Activated naive CD8-positive, alpha-beta T cell (primary cell): ENCODE data around the gene NHEJ1.

ENCODE experiments used
- H3K27ac Mint-ChIP-seq: one replicate; pipeline ENCODE4 v1.8.0; 2021; ENCODE audit warnings: mixed read lengths
- H3K27me3 Mint-ChIP-seq: one replicate; pipeline ENCODE4 v1.8.0; 2021; ENCODE audit warnings: mixed read lengths
- H3K36me3 Mint-ChIP-seq: one replicate; pipeline ENCODE4 v1.8.0; 2021; ENCODE audit warnings: mixed read lengths
- H3K4me1 Mint-ChIP-seq: one replicate; pipeline ENCODE4 v1.8.0; 2021; ENCODE audit warnings: low read depth, mixed read lengths
- H3K4me3 Mint-ChIP-seq: one replicate; pipeline ENCODE4 v1.8.0; 2021; ENCODE audit warnings: mild to moderate bottlenecking, mixed read lengths
- H3K9me3 Mint-ChIP-seq: one replicate; pipeline ENCODE4 v1.8.0; 2021; ENCODE audit warnings: low read depth, mixed read lengths

The NHEJ1 gene

DNA sequence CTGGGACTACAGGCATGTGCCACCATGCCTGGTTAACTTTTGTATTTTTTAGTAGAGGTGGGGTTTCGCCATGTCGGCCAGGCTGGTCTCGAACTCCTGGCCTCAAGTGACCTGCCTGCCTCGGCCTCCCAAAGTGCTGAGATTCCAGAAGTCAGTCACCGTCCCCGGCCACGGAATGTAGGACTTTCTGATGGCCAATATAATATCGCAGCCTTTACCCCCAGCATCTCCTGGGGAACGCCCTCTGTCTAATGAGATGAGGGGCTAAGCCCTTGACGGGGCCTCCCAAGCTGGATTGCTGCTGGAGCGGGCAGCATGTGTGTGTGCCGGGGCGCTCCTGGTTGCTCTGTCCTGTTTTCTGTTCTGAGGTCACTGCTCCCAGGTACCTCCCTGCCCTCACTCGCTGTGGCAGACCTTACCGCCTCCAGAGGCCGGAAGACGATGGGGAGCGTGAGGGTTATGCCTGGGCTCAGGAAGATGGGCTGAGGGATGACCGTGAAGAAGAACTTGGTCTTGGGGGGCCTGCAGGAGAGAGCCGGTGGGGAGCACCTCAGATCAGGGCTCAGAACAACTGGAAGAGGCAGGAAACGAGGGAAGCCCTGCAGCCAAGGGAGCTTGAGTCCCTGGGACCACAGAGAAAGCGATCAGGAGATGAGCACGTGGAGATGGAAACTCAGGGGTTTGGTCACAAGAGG, 128.4 kb downstream of the NHEJ1 start:
- H3K9me3 Mint-ChIP-seq = no peaks in the 10 kb centered on the region
- no peaks in the 10 kb centered on the region for H3K4me1 Mint-ChIP-seq
- H3K27me3 Mint-ChIP-seq = peaks cover 13% of the 10 kb centered on the region
- H3K4me3 Mint-ChIP-seq = no peak overlapping the region
- H3K36me3 Mint-ChIP-seq = no peaks in the 10 kb centered on the region
- H3K27ac Mint-ChIP-seq = no peak overlapping the region

- H3K9me3 Mint-ChIP-seq = no peaks in the 10 kb centered on the region
- no peak overlapping the region for H3K27ac Mint-ChIP-seq
- H3K36me3 Mint-ChIP-seq = no peaks in the 10 kb centered on the region
- peaks cover 10% of the 10 kb centered on the region for H3K27me3 Mint-ChIP-seq
- H3K4me3 Mint-ChIP-seq = no peak overlapping the region
- no peaks in the 10 kb centered on the region for H3K4me1 Mint-ChIP-seq
Observed at GRCh38 chr2:219031005-219031738, 129.4 kb downstream of the NHEJ1 start.

- Mint-ChIP-seq H3K4me1 (no peaks in the 10 kb centered on the region), H3K27me3 (peaks cover 10% of the 10 kb centered on the region), H3K4me3 (no peak overlapping the region), H3K27ac (no peak overlapping the region), H3K36me3 (no peaks in the 10 kb centered on the region), H3K9me3 (no peaks in the 10 kb centered on the region)
Observed at GRCh38 chr2:219030177-219030940, 130.3 kb downstream of the NHEJ1 start.

DNA sequence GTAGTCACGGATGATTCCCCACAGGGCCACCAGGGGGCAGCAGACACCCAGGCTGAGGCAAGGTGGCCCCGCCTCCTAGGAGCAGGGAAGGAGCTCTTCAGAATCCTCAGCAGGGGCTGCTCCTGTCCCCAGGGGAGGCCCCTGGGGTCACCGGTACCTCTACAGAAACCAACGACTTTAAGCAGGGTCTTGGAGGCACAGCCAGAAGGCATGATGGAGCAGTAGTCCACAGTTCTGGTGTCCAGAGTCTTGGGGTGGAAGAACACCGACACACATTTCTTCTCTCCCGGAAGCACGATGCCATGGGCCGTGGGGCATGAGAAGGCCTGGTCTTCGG, 130.8 kb downstream of the NHEJ1 start:
- H3K9me3 Mint-ChIP-seq = no peaks in the 10 kb centered on the region
- H3K27me3 Mint-ChIP-seq = peaks cover 10% of the 10 kb centered on the region
- H3K27ac Mint-ChIP-seq = no peak overlapping the region
- no peak overlapping the region for H3K4me3 Mint-ChIP-seq
- H3K36me3 Mint-ChIP-seq = no peaks in the 10 kb centered on the region
- H3K4me1 Mint-ChIP-seq = no peaks in the 10 kb centered on the region

- H3K27ac Mint-ChIP-seq = no peak overlapping the region
- peaks cover 7% of the 10 kb centered on the region for H3K27me3 Mint-ChIP-seq
- H3K4me3 Mint-ChIP-seq = no peak overlapping the region
- no peaks in the 10 kb centered on the region for H3K36me3 Mint-ChIP-seq
- no peaks in the 10 kb centered on the region for H3K4me1 Mint-ChIP-seq
- H3K9me3 Mint-ChIP-seq = no peaks in the 10 kb centered on the region
Observed at GRCh38 chr2:219028996-219029828, 131.4 kb downstream of the NHEJ1 start.

DNA sequence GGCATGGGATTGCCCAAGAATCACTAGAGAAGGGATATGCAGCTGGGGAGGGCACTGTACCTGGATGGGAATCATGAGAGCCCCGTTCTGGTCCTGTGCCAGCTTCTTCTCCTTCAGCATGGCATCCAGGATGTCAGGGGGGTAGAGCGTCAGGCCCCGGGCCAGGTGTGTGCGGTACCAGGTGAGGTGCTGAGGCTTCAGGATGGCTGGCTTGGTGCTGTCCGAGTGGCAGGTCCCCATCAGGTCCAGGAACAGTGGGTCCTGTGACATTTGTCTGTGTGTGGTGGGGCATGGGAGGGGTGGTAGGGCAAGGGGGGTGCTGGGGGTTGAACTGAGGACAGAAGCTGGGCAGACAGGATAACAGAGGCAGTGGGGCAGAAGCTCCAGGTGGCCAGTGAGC, 132.5 kb downstream of the NHEJ1 start:
- Mint-ChIP-seq H3K27me3 (peaks cover 6% of the 10 kb centered on the region), H3K9me3 (no peaks in the 10 kb centered on the region), H3K27ac (no peak overlapping the region), H3K4me3 (no peak overlapping the region), H3K36me3 (no peaks in the 10 kb centered on the region), H3K4me1 (no peaks in the 10 kb centered on the region)

- no peak overlapping the region for H3K27ac Mint-ChIP-seq
- H3K9me3 Mint-ChIP-seq = no peaks in the 10 kb centered on the region
- H3K36me3 Mint-ChIP-seq = no peaks in the 10 kb centered on the region
- H3K27me3 Mint-ChIP-seq = peaks cover 4% of the 10 kb centered on the region
- no peaks in the 10 kb centered on the region for H3K4me1 Mint-ChIP-seq
- H3K4me3 Mint-ChIP-seq = no peak overlapping the region
Observed at GRCh38 chr2:219027511-219028055, 133.0 kb downstream of the NHEJ1 start.

GRCh38 chr2:219026946-219027345, 133.7 kb downstream of the NHEJ1 start:
- no peaks in the 10 kb centered on the region for H3K4me1 Mint-ChIP-seq
- H3K27me3 Mint-ChIP-seq = no peaks in the 10 kb centered on the region
- H3K9me3 Mint-ChIP-seq = no peaks in the 10 kb centered on the region
- H3K4me3 Mint-ChIP-seq = no peak overlapping the region
- no peak overlapping the region for H3K27ac Mint-ChIP-seq
- H3K36me3 Mint-ChIP-seq = no peaks in the 10 kb centered on the region

- no peaks in the 10 kb centered on the region for H3K27me3 Mint-ChIP-seq
- H3K4me3 Mint-ChIP-seq = no peak overlapping the region
- H3K36me3 Mint-ChIP-seq = no peaks in the 10 kb centered on the region
- no peaks in the 10 kb centered on the region for H3K9me3 Mint-ChIP-seq
- no peaks in the 10 kb centered on the region for H3K4me1 Mint-ChIP-seq
- no peak overlapping the region for H3K27ac Mint-ChIP-seq
Observed at GRCh38 chr2:219025637-219026585, 134.7 kb downstream of the NHEJ1 start.
